Left forelimb (tissue), 1 donor: Measurements from ENCODE around the gene FAM24B.
"Not testable (repeated sequence)": the region's sequence is repeated elsewhere in the genome, so short reads cannot be mapped to it uniquely, and the experiment has no call there.

Source experiments
- DNase-seq: peaks from one replicate; pipeline ENCODE4 v3.0.0-alpha.2; 2018; ENCODE audit warnings: low spot score

The FAM24B gene

GRCh38 chr10:122858042-122858441 is 21.3 kb downstream of the FAM24B start:
- not testable (repeated sequence) for DNase-seq

- DNase-seq: no peak
Measured at GRCh38 chr10:122856902-122857301, 22.5 kb downstream of the FAM24B start.

- DNase-seq: no peak
Measured at GRCh38 chr10:122855745-122856144, 23.6 kb downstream of the FAM24B start.

GRCh38 chr10:122854648-122855047 is 24.7 kb downstream of the FAM24B start:
- DNase-seq: no peak

GRCh38 chr10:122853665-122854313 is 25.6 kb downstream of the FAM24B start:
- DNase-seq: no peak

- no peak for DNase-seq
Measured at GRCh38 chr10:122852261-122852660, 27.1 kb downstream of the FAM24B start.

- no peak for DNase-seq
Measured at GRCh38 chr10:122850705-122851640, 28.4 kb downstream of the FAM24B start.

- no peak for DNase-seq
Measured at GRCh38 chr10:122849900-122850605, 29.3 kb downstream of the FAM24B start.

GRCh38 chr10:122849090-122849489 is 30.3 kb downstream of the FAM24B start:
- DNase-seq: no peak

GRCh38 chr10:122847782-122848604 is 31.4 kb downstream of the FAM24B start:
- DNase-seq: no peak

GRCh38 chr10:122845783-122846332 is 33.5 kb downstream of the FAM24B start, which contains the start of gene CUZD1:
Gene CUZD1 (minus strand): TSS chr10:122845857. CDS start chr10:122845843, 14 bp downstream.
- no peak for DNase-seq

GRCh38 chr10:122844146-122844545 is 35.2 kb downstream of the FAM24B start:
- no peak for DNase-seq

GRCh38 chr10:122841569-122841968 is 37.8 kb downstream of the FAM24B start:
- no peak for DNase-seq

- no peak for DNase-seq
Measured at GRCh38 chr10:122839505-122839904, 39.9 kb downstream of the FAM24B start.

- no peak for DNase-seq
Measured at GRCh38 chr10:122838880-122839279, 40.5 kb downstream of the FAM24B start.

- DNase-seq: no peak
Measured at GRCh38 chr10:122835908-122836307, 43.5 kb downstream of the FAM24B start.

GRCh38 chr10:122830965-122831353 is 48.4 kb downstream of the FAM24B start:
- DNase-seq: no peak

- no peak for DNase-seq
Measured at GRCh38 chr10:122830273-122830964, 49.0 kb downstream of the FAM24B start.

- DNase-seq: no peak
Measured at GRCh38 chr10:122829454-122829853, 49.9 kb downstream of the FAM24B start.

GRCh38 chr10:122828716-122829255 is 50.6 kb downstream of the FAM24B start:
- no peak for DNase-seq
